Measurements from ENCODE around the gene MT1B. TPM values are rescaled to one million over a fixed set of nuclear protein-coding genes. Genes with fewer than 3 reads are reported as not detected.
"Not testable (repeated sequence)": the region's sequence is repeated elsewhere in the genome, so short reads cannot be mapped to it uniquely, and the experiment has no call there.

Gene MT1B
- total RNA-seq, 2 donors from 2014 or later: not detected

DNA sequence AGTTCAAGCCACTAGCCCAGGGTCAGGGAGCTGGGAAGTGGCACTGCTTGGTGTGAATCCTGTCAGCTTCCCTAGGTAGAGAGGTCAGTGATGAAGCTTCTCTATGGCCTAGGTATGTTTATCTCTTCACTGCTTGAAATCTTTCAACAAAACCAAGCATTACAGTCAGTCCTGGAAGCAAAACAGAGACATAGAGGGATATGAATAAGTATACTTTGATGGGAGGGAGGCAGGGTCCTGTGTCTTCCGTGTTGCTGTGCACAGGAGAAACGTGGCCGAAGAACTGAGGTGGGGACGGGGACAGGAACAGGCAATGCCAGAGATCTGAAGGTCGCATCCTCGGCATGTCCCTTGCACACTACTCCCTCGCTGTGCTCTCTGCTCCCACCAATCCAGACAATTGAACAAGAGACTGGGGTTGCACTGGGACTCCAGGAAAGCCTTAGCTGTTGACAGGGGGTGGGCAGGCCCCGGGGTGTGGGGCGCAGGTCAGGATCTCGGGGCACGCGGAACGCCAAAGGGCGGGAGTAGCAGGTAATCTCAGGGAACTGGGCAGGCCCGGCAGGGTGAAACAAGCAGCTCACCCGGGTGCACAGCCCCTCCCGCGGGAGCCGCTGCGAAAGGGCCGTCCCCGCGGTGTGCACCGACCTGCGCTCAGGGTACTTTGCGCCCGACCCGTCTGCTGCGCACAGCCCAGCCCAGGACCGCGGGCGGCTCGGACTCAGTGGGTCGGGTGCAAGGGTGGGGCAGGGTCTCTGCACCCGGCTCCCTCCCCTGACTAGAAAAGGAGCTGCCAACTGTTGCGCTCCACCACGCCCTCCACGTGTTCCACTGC is 17.5 kb downstream of the MT1B start, which contains the start of gene MT1H:
MT1H (plus strand) TSS at position 810 of the 835 bp plus-strand sequence. CDS start 71 bp downstream, outside the sequence.
- Mint-ChIP-seq H3K4me1 (ENCODE audit: low read depth) (peaks cover 46% of the 10 kb centered on the region), H3K9me3 (no peaks in the 10 kb centered on the region), H3K27me3 (ENCODE audit: low read depth) (peaks cover 82% of the 10 kb centered on the region), H3K36me3 (ENCODE audit: insufficient read depth in 2 of 2) (no peaks in the 10 kb centered on the region), H3K4me3 (peak within 1 kb of the TSS; percentile 72 to 75), H3K27ac (no peak within 1 kb of the TSS)
- DNase-seq: peak in 1 of 2 donors; percentile 46
- peak; percentile 25 to 39 for ATAC-seq (replicated peaks in 1 of 2)

- H3K9me3 Mint-ChIP-seq: no peaks in the 10 kb centered on the region
- peaks cover 41% of the 10 kb centered on the region for H3K4me1 Mint-ChIP-seq (ENCODE audit: low read depth)
- ATAC-seq (replicated peaks in 1 of 2) (no peak), DNase-seq (no peak)
- no peak overlapping the region for H3K27ac Mint-ChIP-seq
- H3K27me3 Mint-ChIP-seq (ENCODE audit: low read depth): peaks cover 78% of the 10 kb centered on the region
- no peaks in the 10 kb centered on the region for H3K36me3 Mint-ChIP-seq (ENCODE audit: insufficient read depth in 2 of 2)
- H3K4me3 Mint-ChIP-seq: peak overlapping the region; percentile 71 to 75
Measured at GRCh38 chr16:56669840-56670619, 18.3 kb downstream of the MT1B start.

GRCh38 chr16:56670620-56670934 is 18.9 kb downstream of the MT1B start:
- H3K9me3 Mint-ChIP-seq: no peaks in the 10 kb centered on the region
- H3K27me3 Mint-ChIP-seq (ENCODE audit: low read depth): peaks cover 84% of the 10 kb centered on the region

GRCh38 chr16:56671691-56672090 is 20.0 kb downstream of the MT1B start:
- not testable (repeated sequence) for ATAC-seq (replicated peaks in 1 of 2); DNase-seq; H3K9me3 Mint-ChIP-seq; H3K36me3 Mint-ChIP-seq (ENCODE audit: insufficient read depth in 2 of 2); H3K27ac Mint-ChIP-seq; H3K4me3 Mint-ChIP-seq
- H3K4me1 Mint-ChIP-seq (ENCODE audit: low read depth): peaks cover 51% of the 10 kb centered on the region
- peaks cover 80% of the 10 kb centered on the region for H3K27me3 Mint-ChIP-seq (ENCODE audit: low read depth)

More at GRCh38 chr16:56670620-56670934, 18.9 kb downstream of the MT1B start:
- Mint-ChIP-seq H3K4me3 (peak overlapping the region in 1 of 2 donors; percentile 42), H3K4me1 (ENCODE audit: low read depth) (peaks cover 40% of the 10 kb centered on the region), H3K27ac (no peak overlapping the region), H3K36me3 (ENCODE audit: insufficient read depth in 2 of 2) (no peaks in the 10 kb centered on the region)
- ATAC-seq (replicated peaks in 1 of 2) (no peak), DNase-seq (no peak)

DNA sequence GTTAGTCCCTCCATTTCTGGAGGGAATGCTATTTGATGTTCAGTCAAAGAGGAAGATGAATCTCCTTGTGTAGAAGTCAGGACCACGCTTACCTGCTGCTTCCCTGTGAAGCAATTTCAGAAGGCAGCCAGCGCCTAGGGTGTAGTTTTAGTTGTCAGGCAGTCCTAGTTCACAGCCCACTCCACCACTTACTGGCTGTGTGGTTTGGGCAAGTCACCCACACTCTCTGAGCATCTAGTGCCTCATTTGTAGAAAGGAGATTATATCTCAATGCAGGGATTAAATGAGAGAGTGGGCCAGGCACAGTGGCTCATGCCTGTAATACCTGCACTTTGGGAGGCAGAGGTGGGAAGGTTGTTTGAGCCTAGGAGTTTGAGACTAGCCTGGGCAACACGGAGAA is 20.5 kb downstream of the MT1B start:
- H3K36me3 Mint-ChIP-seq (ENCODE audit: insufficient read depth in 2 of 2); H3K27ac Mint-ChIP-seq; H3K4me3 Mint-ChIP-seq; DNase-seq; H3K9me3 Mint-ChIP-seq: not testable (repeated sequence)
- H3K4me1 Mint-ChIP-seq (ENCODE audit: low read depth): peaks cover 50% of the 10 kb centered on the region
- peak; percentile 24 to 41 for ATAC-seq (replicated peaks in 1 of 2)
- H3K27me3 Mint-ChIP-seq (ENCODE audit: low read depth): peaks cover 75% of the 10 kb centered on the region

DNA sequence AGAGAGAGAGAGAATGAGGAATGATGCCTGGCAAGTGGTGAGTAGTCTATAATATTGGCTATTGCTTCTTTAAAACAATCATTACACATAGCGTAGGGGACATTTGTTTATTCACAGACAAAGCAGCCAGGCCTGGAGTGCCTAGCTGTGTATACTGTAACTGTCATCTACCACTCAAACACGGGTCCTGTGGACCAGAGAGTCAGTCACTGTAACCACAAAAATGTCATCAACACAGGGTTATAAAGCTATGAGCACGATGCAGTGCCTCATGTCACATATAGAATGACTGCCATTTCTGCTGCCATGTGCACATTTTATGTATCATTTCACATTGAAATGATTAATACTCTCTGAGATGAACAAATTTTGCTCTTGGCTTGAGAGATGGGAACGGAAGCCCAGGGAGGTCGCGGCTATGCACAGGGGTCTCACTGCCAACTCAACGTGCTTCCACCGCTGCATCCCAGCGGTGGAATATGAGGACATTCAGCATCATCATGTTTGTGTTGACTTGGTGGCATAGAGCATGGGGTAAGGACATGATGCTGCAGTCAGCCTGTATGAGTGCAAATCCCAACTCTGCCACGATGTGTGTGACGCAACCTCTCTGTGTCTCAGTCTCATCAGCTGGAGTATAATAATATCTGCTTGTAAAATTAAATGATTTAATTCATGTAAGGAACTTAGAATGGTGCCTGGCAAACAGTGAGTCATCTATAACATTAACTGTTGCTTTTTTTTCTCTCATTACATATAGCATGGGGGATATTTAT is 21.3 kb downstream of the MT1B start:
- Mint-ChIP-seq H3K4me1 (ENCODE audit: low read depth) (peaks cover 43% of the 10 kb centered on the region), H3K9me3 (no peaks in the 10 kb centered on the region), H3K36me3 (ENCODE audit: insufficient read depth in 2 of 2) (no peaks in the 10 kb centered on the region), H3K27me3 (ENCODE audit: low read depth) (peaks cover 68% of the 10 kb centered on the region), H3K4me3 (no peak overlapping the region), H3K27ac (no peak overlapping the region)
- ATAC-seq (replicated peaks in 1 of 2) (peak; percentile 41 to 53), DNase-seq (no peak)

GRCh38 chr16:56673921-56674320 is 22.2 kb downstream of the MT1B start:
- Mint-ChIP-seq H3K4me1 (ENCODE audit: low read depth) (peaks cover 34% of the 10 kb centered on the region), H3K27ac (no peak overlapping the region), H3K9me3 (no peaks in the 10 kb centered on the region), H3K4me3 (peak overlapping the region in 1 of 2 donors; percentile 13), H3K27me3 (ENCODE audit: low read depth) (peaks cover 58% of the 10 kb centered on the region), H3K36me3 (ENCODE audit: insufficient read depth in 2 of 2) (no peaks in the 10 kb centered on the region)
- peak in 1 of 2 donors; percentile 38 for DNase-seq
- ATAC-seq (replicated peaks in 1 of 2): no peak

- H3K9me3 Mint-ChIP-seq; DNase-seq; H3K36me3 Mint-ChIP-seq (ENCODE audit: insufficient read depth in 2 of 2); H3K4me3 Mint-ChIP-seq; H3K27ac Mint-ChIP-seq; ATAC-seq (replicated peaks in 1 of 2): not testable (repeated sequence)
- H3K4me1 Mint-ChIP-seq (ENCODE audit: low read depth): peaks cover 28% of the 10 kb centered on the region
- H3K27me3 Mint-ChIP-seq (ENCODE audit: low read depth): peaks cover 52% of the 10 kb centered on the region
Measured at GRCh38 chr16:56674570-56674969, 22.9 kb downstream of the MT1B start.

- Mint-ChIP-seq H3K27ac (no peak overlapping the region), H3K27me3 (ENCODE audit: low read depth) (peaks cover 40% of the 10 kb centered on the region), H3K36me3 (ENCODE audit: insufficient read depth in 2 of 2) (no peaks in the 10 kb centered on the region), H3K9me3 (no peaks in the 10 kb centered on the region), H3K4me1 (ENCODE audit: low read depth) (peaks cover 28% of the 10 kb centered on the region), H3K4me3 (peak overlapping the region; percentile 75 to 77)
- ATAC-seq (replicated peaks in 1 of 2): peak; percentile 69 to 71
- DNase-seq: peak; percentile 68 to 77
Measured at GRCh38 chr16:56675685-56676210, 24.1 kb downstream of the MT1B start.

GRCh38 chr16:56677474-56677873 is 25.8 kb downstream of the MT1B start:
- Mint-ChIP-seq H3K27me3 (ENCODE audit: low read depth) (peaks cover 25% of the 10 kb centered on the region), H3K4me3 (no peak overlapping the region), H3K4me1 (ENCODE audit: low read depth) (peaks cover 40% of the 10 kb centered on the region), H3K36me3 (ENCODE audit: insufficient read depth in 2 of 2) (no peaks in the 10 kb centered on the region), H3K9me3 (no peaks in the 10 kb centered on the region), H3K27ac (no peak overlapping the region)
- ATAC-seq (replicated peaks in 1 of 2) (no peak), DNase-seq (no peak)

DNA sequence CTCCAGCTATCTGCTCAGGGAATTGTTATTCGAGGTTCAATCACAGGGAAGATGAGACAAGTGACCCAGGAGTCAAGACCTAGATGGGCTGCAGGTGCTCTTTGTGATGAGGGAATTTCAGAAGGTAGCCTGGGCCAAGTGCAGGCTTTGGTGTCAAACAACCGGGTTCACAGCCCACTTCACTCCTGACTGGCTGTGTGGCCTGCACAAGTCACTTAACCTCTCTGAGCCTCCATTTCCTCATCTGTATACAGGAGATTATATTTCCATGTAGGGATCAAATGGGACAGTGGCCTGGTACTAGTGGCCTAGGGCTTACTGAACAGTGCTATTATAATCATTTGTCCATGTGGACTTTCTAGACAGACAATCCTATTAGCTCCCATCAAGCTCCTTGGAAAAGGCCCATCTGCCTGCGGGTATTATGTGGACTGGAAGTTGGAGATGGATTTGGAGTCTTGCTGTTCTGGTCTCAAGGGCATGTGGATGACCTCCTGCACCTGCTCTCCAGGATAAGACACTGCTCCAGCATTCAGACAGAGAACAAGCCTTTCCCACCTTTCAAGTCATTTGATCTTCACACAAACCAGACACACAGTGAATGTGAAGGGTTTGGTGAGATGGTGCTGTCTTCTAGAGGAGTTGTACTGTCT is 27.5 kb downstream of the MT1B start:
- no peak overlapping the region for H3K4me3 Mint-ChIP-seq
- H3K9me3 Mint-ChIP-seq: no peaks in the 10 kb centered on the region
- peaks cover 55% of the 10 kb centered on the region for H3K4me1 Mint-ChIP-seq (ENCODE audit: low read depth)
- ATAC-seq (replicated peaks in 1 of 2) (no peak), DNase-seq (no peak)
- no peaks in the 10 kb centered on the region for H3K36me3 Mint-ChIP-seq (ENCODE audit: insufficient read depth in 2 of 2)
- H3K27me3 Mint-ChIP-seq (ENCODE audit: low read depth): peaks cover 11% of the 10 kb centered on the region
- H3K27ac Mint-ChIP-seq: no peak overlapping the region

DNA sequence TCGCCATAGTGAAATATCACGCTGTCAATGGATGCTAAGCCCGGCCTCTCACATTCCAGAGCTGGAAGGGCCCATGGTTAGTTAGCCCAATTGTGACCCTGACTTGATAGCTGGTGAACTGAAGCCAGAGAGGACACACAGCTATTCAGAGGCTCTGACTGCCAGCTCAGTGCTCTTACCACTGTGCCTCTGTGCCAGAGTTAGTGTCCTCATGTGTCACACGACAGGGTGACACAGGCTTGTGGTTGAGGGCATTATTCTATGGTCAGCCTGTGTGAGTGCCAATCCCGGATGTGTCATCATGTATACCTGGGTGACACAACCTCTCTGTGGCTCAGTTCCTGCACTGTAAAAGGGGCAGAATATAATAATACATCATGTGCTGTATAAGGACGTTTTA is 28.1 kb downstream of the MT1B start:
- ATAC-seq (replicated peaks in 1 of 2): peak; percentile 70 to 72
- Mint-ChIP-seq H3K4me3 (no peak overlapping the region), H3K4me1 (ENCODE audit: low read depth) (peaks cover 55% of the 10 kb centered on the region), H3K27me3 (ENCODE audit: low read depth) (peaks cover 9% of the 10 kb centered on the region), H3K27ac (no peak overlapping the region), H3K36me3 (ENCODE audit: insufficient read depth in 2 of 2) (no peaks in the 10 kb centered on the region), H3K9me3 (no peaks in the 10 kb centered on the region)
- peak; percentile 52 to 62 for DNase-seq
